ENCODE measurements around the gene RPS6KA2. TPM values are rescaled to one million over a fixed set of nuclear protein-coding genes. Genes with fewer than 3 reads are reported as not detected.

The RPS6KA2 gene
- total RNA-seq, 1 donor from 2014 or later: 33.7 TPM

GRCh38 chr6:166620478-166621113 is 6.5 kb downstream of the RPS6KA2 start:
- H3K27me3 Mint-ChIP-seq (ENCODE audit: low read depth): no peaks in the 10 kb centered on the region
- H3K36me3 Mint-ChIP-seq (ENCODE audit: low read depth): peaks cover 13% of the 10 kb centered on the region
- no peaks in the 10 kb centered on the region for H3K9me3 Mint-ChIP-seq
- no peak for TF ChIP-seq CTCF (conservative IDR thresholded peaks at IDR 0.05)
- H3K4me3 Mint-ChIP-seq: no peak overlapping the region
- DNase-seq (ENCODE audit: low read depth, low spot score): no peak
- H3K4me1 Mint-ChIP-seq: peaks cover 28% of the 10 kb centered on the region
- H3K27ac Mint-ChIP-seq (ENCODE audit: unreplicated experiment): no peak overlapping the region

GRCh38 chr6:166619912-166620311 is 7.1 kb downstream of the RPS6KA2 start:
- TF ChIP-seq CTCF (conservative IDR thresholded peaks at IDR 0.05): no peak
- no peak for DNase-seq (ENCODE audit: low read depth, low spot score)
- Mint-ChIP-seq H3K27me3 (ENCODE audit: low read depth) (no peaks in the 10 kb centered on the region), H3K9me3 (no peaks in the 10 kb centered on the region), H3K4me1 (peaks cover 27% of the 10 kb centered on the region), H3K27ac (ENCODE audit: unreplicated experiment) (no peak overlapping the region), H3K4me3 (no peak overlapping the region), H3K36me3 (ENCODE audit: low read depth) (peaks cover 13% of the 10 kb centered on the region)

- TF ChIP-seq CTCF (conservative IDR thresholded peaks at IDR 0.05): no peak
- peaks cover 32% of the 10 kb centered on the region for H3K4me1 Mint-ChIP-seq
- H3K36me3 Mint-ChIP-seq (ENCODE audit: low read depth): peaks cover 13% of the 10 kb centered on the region
- DNase-seq (ENCODE audit: low read depth, low spot score): no peak
- H3K4me3 Mint-ChIP-seq: no peak overlapping the region
- H3K9me3 Mint-ChIP-seq: no peaks in the 10 kb centered on the region
- H3K27ac Mint-ChIP-seq (ENCODE audit: unreplicated experiment): no peak overlapping the region
- no peaks in the 10 kb centered on the region for H3K27me3 Mint-ChIP-seq (ENCODE audit: low read depth)
These were observed 7.9 kb downstream of the RPS6KA2 start for GRCh38 chr6:166618866-166619761.

- H3K27ac Mint-ChIP-seq (ENCODE audit: unreplicated experiment): no peak overlapping the region
- no peak overlapping the region for H3K4me3 Mint-ChIP-seq
- H3K27me3 Mint-ChIP-seq (ENCODE audit: low read depth): no peaks in the 10 kb centered on the region
- no peak for TF ChIP-seq CTCF (conservative IDR thresholded peaks at IDR 0.05)
- no peaks in the 10 kb centered on the region for H3K9me3 Mint-ChIP-seq
- peaks cover 13% of the 10 kb centered on the region for H3K36me3 Mint-ChIP-seq (ENCODE audit: low read depth)
- DNase-seq (ENCODE audit: low read depth, low spot score): no peak
- H3K4me1 Mint-ChIP-seq: peaks cover 37% of the 10 kb centered on the region
These were observed 8.8 kb downstream of the RPS6KA2 start for GRCh38 chr6:166618251-166618650.

GRCh38 chr6:166617359-166617758 is 9.7 kb downstream of the RPS6KA2 start:
- DNase-seq (ENCODE audit: low read depth, low spot score): no peak
- H3K4me1 Mint-ChIP-seq: peaks cover 38% of the 10 kb centered on the region
- no peaks in the 10 kb centered on the region for H3K27me3 Mint-ChIP-seq (ENCODE audit: low read depth)
- H3K4me3 Mint-ChIP-seq: no peak overlapping the region
- peaks cover 13% of the 10 kb centered on the region for H3K36me3 Mint-ChIP-seq (ENCODE audit: low read depth)
- H3K9me3 Mint-ChIP-seq: no peaks in the 10 kb centered on the region
- no peak overlapping the region for H3K27ac Mint-ChIP-seq (ENCODE audit: unreplicated experiment)
- no peak for TF ChIP-seq CTCF (conservative IDR thresholded peaks at IDR 0.05)

All from neural crest cell (in vitro differentiated cells).